ENCODE results near the gene OR10C1. TPM values are rescaled to one million over a fixed set of nuclear protein-coding genes. Genes with fewer than 3 reads are reported as not detected.
A peak's percentile ranks its signal among the peaks of the same experiment; 100 is the strongest.

OR10C1 gene
- polyA plus RNA-seq, 2 of the 4 experiments (the other 2 are of a cell fraction) = not detected

DNA sequence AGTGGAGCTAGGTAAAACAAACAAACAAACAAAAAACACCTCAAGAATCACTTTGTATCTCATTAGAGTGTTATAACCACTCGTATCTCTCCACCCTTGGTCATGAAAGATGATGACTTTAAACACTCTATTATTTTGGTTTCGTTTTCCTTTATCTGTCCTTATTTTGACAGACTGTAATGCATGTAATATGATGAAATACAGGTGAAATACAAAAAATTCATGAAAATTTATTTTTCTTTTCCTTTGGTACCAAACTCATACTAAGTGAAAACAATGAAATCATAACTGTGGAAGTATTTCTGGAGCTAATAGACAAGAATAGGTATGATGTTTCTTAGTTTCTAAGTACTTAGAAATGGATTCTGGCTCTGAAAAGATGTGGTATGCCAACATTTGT is 39.6 kb upstream of the OR10C1 start:
- 0% methylated on average over 2 of the region's 2 CpGs for WGBS (ENCODE audit: missing lambda C conversion rate)
- Histone ChIP-seq H3K4me1 (no peaks in the 10 kb centered on the region), H3K9me3 (no peaks in the 10 kb centered on the region), H3K27ac (no peak overlapping the region), H3K4me2 (no peak overlapping the region), H3K4me3 (no peak overlapping the region)
- no peak for FAIRE-seq
- no peak for ATAC-seq
- no peak for DNase-seq (ENCODE audit: low read depth in 1 of 2, low spot score in 1 of 2)
- ChIA-PET CTCF (no interaction called here), POLR2A (no interaction called here)
- no peak for TF ChIP-seq CHD2 (IDR thresholded peaks at IDR 0.05; ENCODE audit: low read length, partially characterized antibody)
- no peak for TF ChIP-seq HEYL (CRISPR knock-in tag; IDR thresholded peaks at IDR 0.05)
- TF ChIP-seq, protein P1, sequence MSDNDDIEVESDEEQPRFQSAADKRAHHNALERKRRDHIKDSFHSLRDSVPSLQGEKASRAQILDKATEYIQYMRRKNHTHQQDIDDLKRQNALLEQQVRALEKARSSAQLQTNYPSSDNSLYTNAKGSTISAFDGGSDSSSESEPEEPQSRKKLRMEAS (IDR thresholded peaks at IDR 0.05) = no peak
- TF ChIP-seq NPAS2 (CRISPR knock-in tag; IDR thresholded peaks at IDR 0.05; ENCODE audit: borderline replicate concordance) = no peak
- TF ChIP-seq RARB (CRISPR knock-in tag; IDR thresholded peaks at IDR 0.05) = no peak
- TF ChIP-seq EHF (CRISPR knock-in tag; IDR thresholded peaks at IDR 0.05) = no peak
- no peak for TF ChIP-seq MAZ (IDR thresholded peaks at IDR 0.05; ENCODE audit: borderline replicate concordance, low read depth, low read length)
- TF ChIP-seq RNF2 (IDR thresholded peaks at IDR 0.05; ENCODE audit: borderline replicate concordance, low read depth) = no peak
- TF ChIP-seq NFE2L2 (conservative IDR thresholded peaks at IDR 0.05; ENCODE audit: low read length) = no peak
- TF ChIP-seq GATA3 (IDR thresholded peaks at IDR 0.05; ENCODE audit: borderline replicate concordance) = no peak
- no peak for TF ChIP-seq CHD4 (IDR thresholded peaks at IDR 0.05; ENCODE audit: borderline replicate concordance)
- no peak for TF ChIP-seq ZSCAN20 (CRISPR knock-in tag; IDR thresholded peaks at IDR 0.05)
- no peak for TF ChIP-seq RAD21 (conservative IDR thresholded peaks at IDR 0.05 in 1 of 2, IDR thresholded peaks at IDR 0.05 in 1 of 2)
- TF ChIP-seq HOXA7 (CRISPR knock-in tag; IDR thresholded peaks at IDR 0.05) = no peak

DNA sequence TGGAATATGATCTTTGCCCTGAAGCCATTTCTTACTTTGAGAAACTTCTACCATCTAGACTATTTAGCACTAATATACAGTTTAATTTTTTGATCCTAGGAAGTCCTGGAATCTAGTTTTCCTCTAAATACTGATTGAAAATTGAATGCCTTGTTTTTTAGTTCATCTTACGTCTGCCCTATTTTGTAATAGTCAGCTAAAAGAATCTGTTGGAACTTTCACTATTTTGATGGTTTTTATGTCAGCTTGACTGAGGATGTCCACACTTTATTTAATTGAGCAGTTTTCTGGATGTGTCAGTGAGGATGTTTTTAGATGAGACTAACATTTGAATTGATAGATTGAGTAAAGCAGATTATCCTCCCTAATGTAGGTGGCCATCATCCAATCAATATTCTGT is 35.3 kb upstream of the OR10C1 start:
- ChIA-PET CTCF (no interaction called here), POLR2A (no interaction called here)
- WGBS (ENCODE audit: missing lambda C conversion rate) = 5% methylated on average over 1 of the region's 1 CpG
- no peaks in the 10 kb centered on the region for H3K9me3 ChIP-seq
- no peak overlapping the region for H3K27ac ChIP-seq
- DNase-seq (ENCODE audit: low read depth in 1 of 2, low spot score in 1 of 2) (no peak), ATAC-seq (no peak), FAIRE-seq (no peak)
- H3K4me3 ChIP-seq = no peak overlapping the region
- no peak overlapping the region for H3K4me2 ChIP-seq
- TF ChIP-seq MAFK (IDR thresholded peaks at IDR 0.05; ENCODE audit: partially characterized antibody) = peak; percentile 25
- TF ChIP-seq BCL3 (IDR thresholded peaks at IDR 0.05) = no peak
- no peak for TF ChIP-seq HOXB5 (CRISPR knock-in tag; IDR thresholded peaks at IDR 0.05)
- no peak for TF ChIP-seq KDM5A (IDR thresholded peaks at IDR 0.05)
- TF ChIP-seq, protein P2, sequence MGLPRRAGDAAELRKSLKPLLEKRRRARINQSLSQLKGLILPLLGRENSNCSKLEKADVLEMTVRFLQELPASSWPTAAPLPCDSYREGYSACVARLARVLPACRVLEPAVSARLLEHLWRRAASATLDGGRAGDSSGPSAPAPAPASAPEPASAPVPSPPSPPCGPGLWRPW (IDR thresholded peaks at IDR 0.05) = no peak
- H3K4me1 ChIP-seq = no peaks in the 10 kb centered on the region

GRCh38 chr6:29414588-29414987 is 24.5 kb upstream of the OR10C1 start, which contains the start of gene OR12D1:
Gene OR12D1, plus strand, starts transcription at chr6:29414928.
- DNase-seq (ENCODE audit: low read depth in 1 of 2, low spot score in 1 of 2) (no peak), ATAC-seq (no peak), FAIRE-seq (no peak)
- Histone ChIP-seq H3K9me3 (no peaks in the 10 kb centered on the region), H3K4me1 (no peaks in the 10 kb centered on the region), H3K4me3 (no peak within 1 kb of the TSS), H3K4me2 (no peak within 1 kb of the TSS), H3K27ac (no peak within 1 kb of the TSS)
- ChIA-PET POLR2A (no interaction called here), CTCF (interaction anchor here (1.1 kb wide), 1 partner anchor 175 kb away, joined by 3 read pairs; no protein-coding TSS in a partner anchor)
- TF ChIP-seq MAZ (IDR thresholded peaks at IDR 0.05; ENCODE audit: borderline replicate concordance, low read depth, low read length) (no peak), GATA3 (IDR thresholded peaks at IDR 0.05; ENCODE audit: borderline replicate concordance) (no peak), BHLHE40 (IDR thresholded peaks at IDR 0.05; ENCODE audit: low read depth, low read length) (no peak), CHD2 (IDR thresholded peaks at IDR 0.05; ENCODE audit: low read length, partially characterized antibody) (no peak), RAD21 (conservative IDR thresholded peaks at IDR 0.05 in 1 of 2, IDR thresholded peaks at IDR 0.05 in 1 of 2) (no peak), BCL3 (IDR thresholded peaks at IDR 0.05) (no peak), ZC3H11A (IDR thresholded peaks at IDR 0.05) (no peak)
